Heart left ventricle (tissue), 16 donors: Measurements from ENCODE around the gene ARHGAP24. TPM values are rescaled to one million over a fixed set of nuclear protein-coding genes. Genes with fewer than 3 reads are reported as not detected.

Experiments
- ATAC-seq, 4 donors: fragments of 200-7000 bp; cut with Tn5 transposase; one replicate each; pipeline ENCODE4 v1.9.1; 2020 to 2022; ENCODE audit warnings: moderate library complexity in 4 of 4, mild to moderate bottlenecking in 3 of 4, moderate number of reproducible peaks in 1 of 4
- DNase-seq, 5 donors: peaks; one replicate each; pipeline ENCODE4 v3.0.0-alpha.2; 2020
- H3K27ac ChIP-seq, 12 donors: fragments of 200-600 bp; sonication (generic) in 4 of 12; one replicate each; pipeline versions ENCODE4 v1.5.0 to v1.8.0; 2016 to 2022; ENCODE audit warnings: mild to moderate bottlenecking in 2 of 12
- H3K27me3 ChIP-seq, 9 donors: fragments of 200-600 bp; sonication (generic) in 2 of 9; one replicate each; pipeline versions ENCODE4 v1.5.1 to v1.8.0; 2016 to 2022; ENCODE audit warnings: mild to moderate bottlenecking in 3 of 9
- H3K36me3 ChIP-seq, 9 donors: fragments of 200-600 bp; sonication (generic) in 2 of 9; one replicate each; pipeline versions ENCODE4 v1.5.0 to v1.8.0; 2018 to 2022; ENCODE audit warnings: mild to moderate bottlenecking in 2 of 9
- H3K4me1 ChIP-seq, 12 donors: fragments of 200-600 bp; sonication (generic) in 4 of 12; one replicate each; pipeline versions ENCODE4 v1.5.0 to v1.8.0; 2016 to 2022; ENCODE audit warnings: mild to moderate bottlenecking in 3 of 12
- H3K4me3 ChIP-seq, 12 donors: fragments of 200-600 bp; sonication (generic) in 4 of 12; one replicate each; pipeline versions ENCODE4 v1.5.0 to v1.8.0; 2017 to 2022; ENCODE audit warnings: mild to moderate bottlenecking in 9 of 12, moderate library complexity in 4 of 12
- H3K9me3 ChIP-seq, 12 donors: fragments of 200-600 bp; sonication (generic) in 4 of 12; one replicate each; pipeline versions ENCODE4 v1.5.0 to v1.8.0; 2016 to 2022; ENCODE audit warnings: mild to moderate bottlenecking in 1 of 12
- POLR2A ChIP-seq, 2 donors: fragments of 450-650 bp; IDR thresholded peaks; one replicate each; pipeline ENCODE4 v1.6.1; 2017; ENCODE audit warnings: antibody characterized with exemption in 2 of 2, mild to moderate bottlenecking in 2 of 2, moderate library complexity in 2 of 2
- WGBS, 4 donors: extraction: QIAGEN DNeasy Blood & Tissue Kit in 2 of 4; methylation state at CpG; one replicate each; pipeline versions ENCODE4 v1.1.5 to v1.1.7; 2013 to 2018; 5-methylcytosine and 5-hydroxymethylcytosine counted together
- intact Hi-C, 10 donors: fragments of 100-400 bp; cut with DNase I; formaldehyde crosslinking; loops; one replicate each; pipeline versions ENCODE4 v1.11.1 to v1.14.2; 2022
- polyA plus RNA-seq, 2 donors: library from polyadenylated mRNA; stranded (reverse); fragments of 200-250 nt; gene quantifications; one replicate each; pipeline ENCODE4 v1.2.3, GENCODE V29; 2013
- total RNA-seq, 9 donors: library from RNA; depleted of rRNA in 2 of 9; stranded (reverse); fragments of >200 nt in 2 of 9; fragmentation: NEBNext Ultra II Directional in 3 of 9; extraction: Animal tissue kit (Norgen Biotek cat#: 25700) in 3 of 9; gene quantifications; one replicate each; pipeline versions ENCODE4 v1.1.0 to v1.2.4, GENCODE V29; 2016 to 2023
- TF ChIP-seq, protein P1 (sequence below), 12 donors: fragments of 200-600 bp; sonication (generic) in 4 of 12; IDR thresholded peaks; one replicate each; pipeline versions ENCODE4 v1.5.0 to v1.8.0; 2018 to 2022; ENCODE audit warnings: antibody characterized with exemption in 12 of 12, mild to moderate bottlenecking in 5 of 12
- donor health status: ischemic (EF 13 %, LVEDD 7.1; RV severe dilation, severe dysfunction).
- donor health status: healthy with polysubstance abuse.
- donor health status: DM: no; HTN: yes; CAD: no.
- donor health status: DM: no; HTN: no; CAD: no.
- donor health status: ischemic (EF 25% LVEDD 6.9; RV normal size, moderate dysfunction).
- donor health status: ischemic (EF 25% LVEDD 5.7; RV mildly dilated, moderate dysfunction).
- donor health status: healthy.
- donor health status: DM: yes; HTN: yes; CAD: no.
- donor health status: ischemic (EF 35%, LVEDD 5.7; RV mildly dilated, moderate dysfunction).
- donor health status: nonischemic (EF 11% LVEDD 7.7; RV severe dilation, severe dysfunction).
- donor health status: DM: yes; HTN: yes; CAD: no.
- donor health status: PGD.
- donor health status: ischemic (EF 29% LVEDD 5.4; RV normal size, mild dysfunction).
- donor health status: nonischemic (EF 23%, LVEDD 6.1; RV moderate dilation, normal function).

The ARHGAP24 gene
- total and polyA plus RNA-seq, 11 donors, result 4.5 to 36.9 (median 18.9) TPM

DNA sequence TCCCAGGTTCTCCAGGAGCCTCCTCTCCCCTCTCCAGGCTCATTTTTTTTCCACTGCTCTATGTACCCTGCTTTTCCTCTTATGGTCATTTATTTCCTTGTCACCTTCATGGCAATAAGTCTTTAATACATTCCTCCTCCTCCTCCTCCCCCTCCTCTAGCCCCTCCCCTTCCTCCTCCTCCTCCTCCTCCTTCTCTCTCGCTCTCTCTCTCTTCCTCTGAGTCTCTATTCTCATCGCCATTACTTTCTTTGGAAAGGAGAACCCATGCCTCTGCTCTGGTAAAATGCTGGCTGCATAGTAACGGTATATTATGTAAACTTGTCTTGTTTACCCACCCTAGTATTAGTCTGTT is 35.7 kb downstream of the ARHGAP24 start:
- H3K27me3 ChIP-seq, result no peaks in the 10 kb centered on the region
- intact Hi-C loops, result no loop called here
- WGBS, 4 donors, result 90 to 96% (median 94%) methylated on average over 3 of the region's 3 CpGs
- DNase-seq (no peak), ATAC-seq (no peak)
- no peaks in the 10 kb centered on the region for H3K36me3 ChIP-seq
- H3K27ac ChIP-seq, result no peak overlapping the region
- H3K4me1 ChIP-seq, result peaks cover 0 to 29% (median 15%) of the 10 kb centered on the region in 12 donors
- H3K4me3 ChIP-seq, result no peak overlapping the region
- no peaks in the 10 kb centered on the region for H3K9me3 ChIP-seq
- TF ChIP-seq POLR2A (IDR thresholded peaks at IDR 0.05), result no peak
- TF ChIP-seq, protein P1, sequence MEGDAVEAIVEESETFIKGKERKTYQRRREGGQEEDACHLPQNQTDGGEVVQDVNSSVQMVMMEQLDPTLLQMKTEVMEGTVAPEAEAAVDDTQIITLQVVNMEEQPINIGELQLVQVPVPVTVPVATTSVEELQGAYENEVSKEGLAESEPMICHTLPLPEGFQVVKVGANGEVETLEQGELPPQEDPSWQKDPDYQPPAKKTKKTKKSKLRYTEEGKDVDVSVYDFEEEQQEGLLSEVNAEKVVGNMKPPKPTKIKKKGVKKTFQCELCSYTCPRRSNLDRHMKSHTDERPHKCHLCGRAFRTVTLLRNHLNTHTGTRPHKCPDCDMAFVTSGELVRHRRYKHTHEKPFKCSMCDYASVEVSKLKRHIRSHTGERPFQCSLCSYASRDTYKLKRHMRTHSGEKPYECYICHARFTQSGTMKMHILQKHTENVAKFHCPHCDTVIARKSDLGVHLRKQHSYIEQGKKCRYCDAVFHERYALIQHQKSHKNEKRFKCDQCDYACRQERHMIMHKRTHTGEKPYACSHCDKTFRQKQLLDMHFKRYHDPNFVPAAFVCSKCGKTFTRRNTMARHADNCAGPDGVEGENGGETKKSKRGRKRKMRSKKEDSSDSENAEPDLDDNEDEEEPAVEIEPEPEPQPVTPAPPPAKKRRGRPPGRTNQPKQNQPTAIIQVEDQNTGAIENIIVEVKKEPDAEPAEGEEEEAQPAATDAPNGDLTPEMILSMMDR (IDR thresholded peaks at IDR 0.05), result no peak

DNA sequence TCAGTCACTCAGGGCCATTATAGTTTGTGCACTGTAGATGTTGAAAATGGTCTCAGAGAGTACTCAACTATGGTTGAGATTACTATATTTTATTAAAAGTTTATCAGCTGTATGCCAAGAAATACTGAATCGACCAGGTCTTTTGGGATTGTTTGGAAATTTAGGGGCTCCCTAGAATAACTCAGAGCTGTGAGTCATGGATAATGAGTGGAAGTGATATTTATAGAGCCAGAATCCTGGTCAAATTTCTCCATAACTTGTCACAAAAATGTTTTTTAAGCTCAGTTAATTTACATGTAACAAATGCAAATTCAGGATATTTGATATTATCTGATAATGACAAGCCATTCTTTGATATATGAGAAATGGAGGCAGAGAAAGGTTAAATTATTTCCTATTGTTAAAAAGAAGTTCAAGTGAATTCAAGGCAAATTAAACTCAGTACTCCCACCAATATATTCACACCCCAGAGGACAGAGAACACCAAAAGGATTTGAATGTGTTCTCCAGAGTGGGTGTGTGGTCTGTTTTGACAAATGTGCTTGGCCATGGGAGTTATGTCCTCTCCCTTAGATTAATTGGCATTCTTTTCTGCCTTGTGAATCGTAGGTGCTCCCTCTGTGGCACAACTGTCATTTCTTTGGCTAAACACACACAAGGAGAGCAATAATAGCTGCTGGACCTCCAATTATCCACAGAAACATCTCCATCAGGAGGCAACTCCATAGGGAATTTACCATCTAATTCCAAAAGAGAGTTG is 37.7 kb downstream of the ARHGAP24 start:
- WGBS, 4 donors, result 27 to 67% (median 50%) methylated on average over 2 of the region's 2 CpGs
- Histone ChIP-seq H3K4me3 (no peak overlapping the region), H3K36me3 (no peaks in the 10 kb centered on the region), H3K9me3 (no peaks in the 10 kb centered on the region), H3K4me1 (peaks cover 0 to 33% (median 18%) of the 10 kb centered on the region in 12 donors), H3K27me3 (no peaks in the 10 kb centered on the region), H3K27ac (peak overlapping the region in 1 of 12 donors; percentile 53)
- TF ChIP-seq POLR2A (IDR thresholded peaks at IDR 0.05), result no peak
- TF ChIP-seq, protein P1 (IDR thresholded peaks at IDR 0.05), result no peak
- DNase-seq (no peak), ATAC-seq (no peak)
- intact Hi-C loops, result no loop called here

DNA sequence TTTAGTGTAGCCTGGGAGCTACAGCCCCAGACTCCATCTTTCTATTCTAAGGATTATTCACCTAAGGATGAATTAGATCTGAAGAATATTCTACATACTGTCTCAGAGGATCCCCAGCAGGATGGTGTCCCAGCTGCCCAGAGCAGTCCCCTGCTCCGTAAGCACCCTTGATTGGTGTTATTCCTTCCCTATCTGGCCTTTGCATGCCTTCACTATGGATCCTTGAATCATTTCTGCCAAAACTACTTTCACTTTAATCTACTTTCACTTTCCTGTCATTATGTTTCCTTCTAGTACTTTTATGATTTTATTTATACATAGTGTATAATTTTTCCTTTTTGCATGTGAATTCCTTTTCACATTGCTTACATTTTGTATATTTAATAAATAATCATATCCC is 39.2 kb downstream of the ARHGAP24 start:
- TF ChIP-seq, protein P1 (IDR thresholded peaks at IDR 0.05), result no peak
- no peak for TF ChIP-seq POLR2A (IDR thresholded peaks at IDR 0.05)
- ATAC-seq (peak in 1 of 4 donors; percentile 37), DNase-seq (no peak)
- peak overlapping the region in 8 of 12 donors; percentile 8 to 45 (median 28) for H3K4me3 ChIP-seq
- intact Hi-C loops, result no loop called here
- no peaks in the 10 kb centered on the region for H3K36me3 ChIP-seq
- no peaks in the 10 kb centered on the region for H3K9me3 ChIP-seq
- peak overlapping the region in 5 of 12 donors; percentile 4 to 53 (median 16) for H3K27ac ChIP-seq
- WGBS, 4 donors, result 49 to 65% (median 60%) methylated on average over 1 of the region's 1 CpG
- peaks cover 0 to 32% (median 18%) of the 10 kb centered on the region in 12 donors for H3K4me1 ChIP-seq
- H3K27me3 ChIP-seq, result no peaks in the 10 kb centered on the region

- 69 to 75% (median 72%) methylated on average over 5 of the region's 5 CpGs for WGBS, 4 donors
- DNase-seq, result no peak
- no peaks in the 10 kb centered on the region for H3K9me3 ChIP-seq
- no peaks in the 10 kb centered on the region for H3K27me3 ChIP-seq
- no peaks in the 10 kb centered on the region for H3K36me3 ChIP-seq
- H3K4me3 ChIP-seq, result peak overlapping the region in 7 of 12 donors; percentile 13 to 45 (median 29)
- intact Hi-C loops, result no loop called here
- TF ChIP-seq, protein P1 (IDR thresholded peaks at IDR 0.05), result no peak
- TF ChIP-seq POLR2A (IDR thresholded peaks at IDR 0.05), result no peak
- peak in 1 of 4 donors; percentile 29 for ATAC-seq
- H3K27ac ChIP-seq, result peak overlapping the region in 3 of 12 donors; percentile 16 to 53 (median 27)
- H3K4me1 ChIP-seq, result peaks cover 0 to 31% (median 15%) of the 10 kb centered on the region in 12 donors
Measured at GRCh38 chr4:85514783-85515182, 39.8 kb downstream of the ARHGAP24 start.
